ENCODE data around the gene SFXN5.

GRCh38 chr2:72931280-72931910, 140.1 kb downstream of the SFXN5 start:
- no peak for TF ChIP-seq CTCF (conservative IDR thresholded peaks at IDR 0.05; ENCODE audit: low read depth, low read length)
- TF ChIP-seq EZH2 (IDR thresholded peaks at IDR 0.05; ENCODE audit: low read length, unreplicated experiment), result no peak
- no peak for TF ChIP-seq EZH2phosphoT487 (IDR thresholded peaks at IDR 0.05; ENCODE audit: borderline replicate concordance, low read length)
